Measurements from ENCODE around the gene CCDC180. TPM values are rescaled to one million over a fixed set of nuclear protein-coding genes. Genes with fewer than 3 reads are reported as not detected.
"Not testable (repeated sequence)": the region's sequence is repeated elsewhere in the genome, so short reads cannot be mapped to it uniquely, and the experiment has no call there.

CCDC180 gene
- total RNA-seq = 0.74 and 1.3 TPM in 2 replicates

- DNase-seq (ENCODE audit: low read depth, low spot score) = no peak
Observed at GRCh38 chr9:97307500-97308163, at the start of gene CCDC180. TSS of gene CCDC180 (plus strand) at chr9:97307659. CDS start at chr9:97308064, 405 bp downstream.

DNA sequence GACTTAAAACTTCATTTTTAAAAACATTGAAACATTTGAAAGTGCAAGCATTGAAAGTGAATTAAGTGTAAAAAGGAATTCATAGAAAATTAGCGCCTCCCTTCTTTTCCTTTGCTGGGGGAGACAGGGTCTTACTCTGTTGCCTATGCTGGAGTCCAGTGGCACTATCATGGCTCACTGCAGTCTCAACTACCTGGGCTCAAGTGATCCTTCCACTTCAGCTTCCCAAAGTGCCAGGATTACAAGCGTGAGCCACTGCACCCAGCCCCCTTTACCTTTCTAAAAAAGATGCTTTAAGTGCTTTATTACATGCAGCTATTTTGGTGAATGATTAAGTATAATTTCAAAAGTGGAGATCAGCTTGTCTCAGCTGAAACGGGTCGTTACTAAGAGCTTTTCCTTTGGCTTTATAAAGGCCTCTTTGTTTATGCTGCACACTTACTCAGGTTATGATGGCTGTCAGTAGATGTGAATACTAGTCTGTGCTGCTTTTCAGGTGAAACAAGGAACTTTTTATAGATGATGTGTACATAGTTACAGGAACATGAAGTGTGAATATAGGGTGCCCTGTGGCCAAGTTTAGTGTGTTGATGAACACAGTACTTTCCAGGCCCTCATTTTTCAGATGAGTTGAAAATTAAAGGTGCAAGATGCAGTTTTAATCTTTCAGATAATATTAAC, 47.5 kb upstream of the CCDC180 start:
- DNase-seq (ENCODE audit: low read depth, low spot score) = not testable (repeated sequence)

DNA sequence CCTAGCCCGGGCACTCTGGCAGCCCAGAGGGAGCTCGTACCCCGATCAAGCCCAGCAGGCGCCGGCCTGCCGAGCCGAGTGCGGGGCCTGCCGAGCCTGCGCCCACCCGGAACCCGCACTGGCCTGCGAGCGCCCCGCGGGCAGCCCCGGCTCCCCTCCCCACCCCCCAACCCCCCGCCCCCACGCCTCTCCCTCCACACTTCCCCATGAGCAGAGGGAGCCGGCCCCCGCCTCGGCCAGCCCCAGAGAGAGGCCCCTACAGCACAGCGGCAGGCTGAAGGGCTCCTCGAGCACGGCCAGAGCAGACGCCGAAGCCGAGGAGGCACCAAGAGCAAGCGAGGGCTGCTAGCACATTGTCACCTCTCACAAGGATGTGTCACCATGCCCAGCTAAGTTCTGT, 36.2 kb upstream of the CCDC180 start:
- DNase-seq (ENCODE audit: low read depth, low spot score) = no peak

- no peak for DNase-seq (ENCODE audit: low read depth, low spot score)
Observed at GRCh38 chr9:97272072-97272471, 35.4 kb upstream of the CCDC180 start.

DNA sequence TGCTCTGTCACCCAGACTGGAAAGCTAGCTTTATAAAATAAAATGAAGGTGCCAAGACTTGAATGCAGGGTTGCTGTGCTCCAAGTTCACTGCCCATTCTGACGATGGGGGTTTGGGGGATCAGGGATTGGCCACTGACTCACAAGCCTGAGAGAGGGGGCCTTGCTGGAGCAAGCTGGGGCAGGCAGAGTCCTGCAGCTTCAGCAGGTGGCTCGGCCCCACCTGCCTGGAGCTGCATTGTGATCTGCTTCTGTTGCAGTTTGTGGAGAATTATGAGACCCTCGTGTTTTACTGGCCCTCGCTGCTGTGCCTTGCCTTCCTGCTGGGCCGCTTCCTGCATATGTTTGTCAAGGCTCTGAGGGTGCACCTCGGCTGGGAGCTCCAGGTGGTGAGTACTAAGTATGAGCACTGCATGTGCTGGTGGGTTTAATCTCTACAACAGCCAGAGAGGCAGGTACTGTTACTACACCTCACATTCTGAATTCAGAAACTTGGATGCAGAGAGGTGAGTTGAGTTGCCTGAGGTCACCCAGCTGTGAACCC, 31.1 kb upstream of the CCDC180 start:
- no peak for DNase-seq (ENCODE audit: low read depth, low spot score)

GRCh38 chr9:97277953-97278352, 29.5 kb upstream of the CCDC180 start:
- no peak for DNase-seq (ENCODE audit: low read depth, low spot score)

- no peak for DNase-seq (ENCODE audit: low read depth, low spot score)
Observed at GRCh38 chr9:97280755-97281330, 26.6 kb upstream of the CCDC180 start.

DNA sequence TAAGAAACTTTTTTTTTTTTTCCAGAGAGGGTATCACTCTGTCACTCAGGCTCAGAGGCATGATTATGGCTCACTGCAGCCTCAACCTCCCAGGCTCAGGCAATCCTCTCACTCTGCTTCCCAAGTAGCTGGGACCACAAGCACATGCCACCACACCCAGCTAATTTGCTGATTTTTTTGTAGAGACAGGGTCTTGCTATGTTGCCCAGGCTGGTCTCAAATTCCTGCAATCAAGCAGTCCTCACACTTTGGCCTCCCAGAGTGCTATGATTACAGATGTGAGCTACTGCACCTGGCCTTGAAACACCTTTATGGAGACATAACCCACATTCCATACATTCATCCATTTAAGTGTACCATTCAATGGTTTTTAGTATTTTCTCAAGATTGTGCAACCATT, 23.7 kb upstream of the CCDC180 start:
- DNase-seq (ENCODE audit: low read depth, low spot score) = no peak

DNA sequence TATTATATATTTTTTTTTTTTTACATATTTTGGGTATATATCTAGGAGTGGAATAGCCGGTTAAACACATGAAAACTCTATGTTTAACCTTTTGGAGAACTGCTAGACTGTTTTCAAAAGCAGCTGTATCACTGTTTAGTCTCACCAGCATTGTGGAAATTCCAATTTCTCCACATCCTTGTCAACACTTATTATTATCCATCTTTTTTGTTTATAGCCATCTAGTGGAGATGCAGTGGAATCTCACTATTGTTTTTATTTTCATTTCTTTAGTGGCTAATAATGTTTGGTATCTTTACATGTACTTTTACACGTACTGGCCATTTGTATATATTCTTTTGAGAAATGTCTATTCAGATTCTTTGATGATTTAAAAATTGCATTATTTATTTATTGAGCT, 22.7 kb upstream of the CCDC180 start:
- DNase-seq (ENCODE audit: low read depth, low spot score) = no peak

- DNase-seq (ENCODE audit: low read depth, low spot score) = no peak
Observed at GRCh38 chr9:97292200-97292599, 15.3 kb upstream of the CCDC180 start.

DNA sequence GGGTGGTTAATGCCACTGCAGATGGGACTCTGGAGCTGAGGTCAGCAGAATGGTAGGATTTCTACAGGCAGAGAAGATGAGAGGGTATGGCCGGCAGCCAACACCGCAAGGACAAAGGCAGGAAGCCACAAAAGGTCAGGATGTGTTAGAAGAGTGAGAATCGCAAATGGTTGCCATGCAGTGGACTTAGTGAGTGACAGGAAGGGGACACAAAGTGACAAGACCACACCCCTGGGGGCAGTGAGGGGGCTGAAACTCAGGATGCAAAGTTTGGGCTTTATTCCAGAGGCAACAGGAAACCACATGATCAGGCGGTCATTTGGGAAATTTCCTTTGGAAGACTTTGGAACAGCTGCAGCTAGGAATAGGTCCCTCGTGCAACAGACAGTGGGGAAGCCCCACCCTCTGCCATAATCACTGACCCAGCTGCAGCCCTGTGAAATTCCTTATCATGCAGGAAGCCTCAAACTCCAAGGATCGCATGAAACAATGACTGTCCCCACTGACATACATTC, 14.2 kb upstream of the CCDC180 start:
- DNase-seq (ENCODE audit: low read depth, low spot score) = peak; percentile 53

DNA sequence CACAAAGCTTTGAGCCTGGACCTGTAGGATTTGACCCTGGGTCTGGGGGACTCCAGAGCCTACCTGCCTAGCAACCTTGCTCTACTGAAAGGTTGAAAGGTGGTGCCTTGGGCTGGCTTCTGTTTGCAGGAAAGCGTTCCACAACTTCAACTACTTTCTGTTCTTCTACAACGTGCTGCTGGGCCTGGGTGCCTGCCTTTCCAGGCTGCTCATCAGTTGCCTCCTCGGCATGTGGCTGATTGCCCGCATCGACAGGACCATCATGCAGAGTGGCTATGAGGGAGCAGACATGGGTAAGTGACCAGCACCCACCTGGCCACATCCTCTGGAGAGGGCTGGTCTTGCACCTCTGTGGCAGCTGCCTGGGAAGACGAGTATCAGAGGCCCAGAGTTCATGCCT, 13.6 kb upstream of the CCDC180 start:
- DNase-seq (ENCODE audit: low read depth, low spot score) = no peak

DNA sequence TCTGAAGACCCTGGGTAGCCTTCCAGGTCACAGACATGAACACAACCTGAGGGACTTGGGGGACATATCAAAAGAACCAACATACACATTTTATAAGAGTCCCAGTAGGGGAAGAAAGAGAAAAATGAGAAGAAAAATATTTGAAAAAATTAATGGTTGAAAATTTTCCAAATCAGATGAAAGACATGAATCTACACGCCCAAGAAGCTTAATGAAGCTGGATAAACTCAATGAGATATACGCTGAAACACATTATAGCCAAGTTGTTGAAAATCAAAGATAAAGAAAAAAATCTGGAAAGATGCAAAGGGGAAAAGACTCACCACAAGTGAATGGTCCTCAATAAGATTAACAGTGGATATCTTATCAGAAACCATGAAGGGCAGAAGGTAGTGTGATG, 9.6 kb upstream of the CCDC180 start:
- no peak for DNase-seq (ENCODE audit: low read depth, low spot score)

DNA sequence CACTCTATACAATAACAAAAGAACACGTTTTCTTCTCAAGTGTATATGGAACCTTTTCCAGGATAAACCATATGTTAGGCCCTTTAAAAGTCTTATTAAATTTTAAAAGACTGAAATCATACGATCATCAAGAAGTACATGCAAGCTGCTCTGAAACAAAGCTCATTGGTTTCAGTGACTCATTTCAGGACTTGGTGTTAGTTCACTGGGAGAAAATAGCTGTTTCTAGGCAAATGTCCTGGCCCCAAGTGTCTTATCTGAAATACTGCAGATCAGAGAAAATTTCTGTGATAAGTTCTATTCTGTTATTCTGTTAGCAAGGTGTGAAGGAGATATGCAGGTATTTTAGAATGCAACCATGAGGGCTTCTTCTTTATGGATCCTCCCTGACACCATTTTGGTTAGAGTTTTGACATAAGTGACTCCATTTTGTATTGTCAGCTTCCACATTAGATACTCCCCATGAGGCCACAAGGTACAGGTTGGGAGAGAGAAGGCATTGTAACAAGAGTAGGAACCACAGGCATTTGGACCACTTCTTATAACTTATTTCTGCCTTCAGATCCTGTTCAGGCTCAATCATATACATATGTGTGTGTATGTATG, 7.5 kb upstream of the CCDC180 start:
- no peak for DNase-seq (ENCODE audit: low read depth, low spot score)

DNA sequence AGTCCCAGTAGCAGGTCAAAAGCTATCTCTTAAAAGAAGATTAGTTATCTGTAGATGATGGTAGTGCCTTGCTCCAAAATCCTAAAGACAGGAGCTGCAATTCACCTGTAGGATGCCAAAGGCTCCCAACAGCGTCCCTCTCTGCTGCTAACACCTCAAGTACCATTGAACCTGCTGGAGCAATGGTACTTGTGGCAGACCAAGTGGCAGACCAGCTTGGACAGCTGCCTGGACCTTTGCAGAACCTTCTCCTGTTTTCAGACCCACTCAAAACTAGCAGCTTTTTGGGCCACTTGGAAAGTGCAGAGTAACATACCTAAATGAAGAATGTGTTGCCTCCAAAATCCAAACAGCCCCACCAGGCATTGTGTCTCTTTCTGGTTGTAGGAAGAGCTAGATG, 6.9 kb upstream of the CCDC180 start:
- DNase-seq (ENCODE audit: low read depth, low spot score) = no peak

- DNase-seq (ENCODE audit: low read depth, low spot score) = no peak
Observed at GRCh38 chr9:97301974-97302373, 5.5 kb upstream of the CCDC180 start.

DNA sequence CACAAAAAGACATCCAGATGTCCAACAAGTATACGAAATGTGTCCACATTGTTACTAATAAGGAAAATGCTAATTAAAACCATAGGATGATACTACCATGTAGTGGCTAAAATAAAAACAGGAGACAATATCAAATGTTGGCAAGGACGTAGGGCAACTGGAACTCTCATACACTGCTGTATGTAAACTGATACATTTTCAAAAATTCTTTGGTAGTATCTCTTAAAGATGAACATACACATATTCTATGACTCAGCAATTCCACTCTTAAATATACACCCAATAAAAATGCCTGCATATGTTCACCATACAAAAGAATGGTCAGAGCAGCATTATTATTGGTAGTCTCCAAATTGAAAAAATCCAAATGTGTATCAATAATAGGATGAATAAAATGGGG, 2.9 kb upstream of the CCDC180 start:
- DNase-seq (ENCODE audit: low read depth, low spot score) = no peak

GRCh38 chr9:97305501-97306298, 1.8 kb upstream of the CCDC180 start:
- no peak for DNase-seq (ENCODE audit: low read depth, low spot score)

- DNase-seq (ENCODE audit: low read depth, low spot score) = no peak
Observed at GRCh38 chr9:97307091-97307490, 368 bp upstream of the CCDC180 start.

DNA sequence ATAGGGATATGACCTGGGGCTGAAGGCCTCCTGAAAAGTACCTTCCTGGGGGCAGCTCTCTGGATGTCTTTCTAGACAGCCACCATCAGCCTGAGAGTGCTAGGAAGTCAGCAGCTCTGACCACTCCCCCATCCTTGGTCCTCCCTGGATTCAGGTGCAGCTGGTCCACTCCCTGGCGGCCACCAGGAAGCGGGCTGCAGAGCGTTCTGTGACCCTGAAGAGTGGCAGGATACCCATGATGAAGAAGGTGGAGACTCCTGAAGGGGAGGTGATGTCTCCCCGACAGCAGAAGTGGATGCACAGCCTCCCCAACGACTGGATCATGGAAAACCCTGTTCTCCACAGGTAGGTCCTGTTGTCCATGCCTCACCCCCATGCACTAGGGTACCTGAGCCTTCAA, 1.8 kb downstream of the CCDC180 start:
- DNase-seq (ENCODE audit: low read depth, low spot score) = no peak

- no peak for DNase-seq (ENCODE audit: low read depth, low spot score)
Observed at GRCh38 chr9:97310023-97310422, 2.6 kb downstream of the CCDC180 start.

All from pulmonary artery endothelial cell (primary cell).